ENCODE results near the gene LTF. TPM values are rescaled to one million over a fixed set of nuclear protein-coding genes. Genes with fewer than 3 reads are reported as not detected.
"Not testable (repeated sequence)": the region's sequence is repeated elsewhere in the genome, so short reads cannot be mapped to it uniquely, and the experiment has no call there.

Gene LTF
- total RNA-seq, 1 donor from 2014 or later: 1.7 TPM

DNA sequence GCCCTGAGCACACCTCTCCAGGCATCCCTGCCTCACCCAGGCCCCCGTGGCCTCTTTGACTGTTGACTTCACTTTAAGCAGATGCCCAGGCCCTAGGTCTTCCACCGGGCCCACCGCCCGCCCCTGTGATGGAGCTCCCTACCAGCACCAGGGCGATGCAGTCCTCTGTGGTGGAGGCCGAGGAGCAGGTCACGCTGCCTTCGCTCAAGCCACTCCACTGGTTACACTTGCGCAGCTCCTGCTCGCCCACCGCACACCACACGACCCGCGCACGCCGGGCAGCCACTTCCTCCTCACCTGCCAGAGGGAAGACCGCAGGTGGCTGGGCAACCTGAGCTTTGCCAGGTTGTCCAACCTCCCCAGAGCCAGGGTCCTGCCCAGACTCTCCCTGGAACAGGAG is 16.0 kb downstream of the LTF start:
- DNase-seq (ENCODE audit: low spot score): no peak
- no peak for ATAC-seq

DNA sequence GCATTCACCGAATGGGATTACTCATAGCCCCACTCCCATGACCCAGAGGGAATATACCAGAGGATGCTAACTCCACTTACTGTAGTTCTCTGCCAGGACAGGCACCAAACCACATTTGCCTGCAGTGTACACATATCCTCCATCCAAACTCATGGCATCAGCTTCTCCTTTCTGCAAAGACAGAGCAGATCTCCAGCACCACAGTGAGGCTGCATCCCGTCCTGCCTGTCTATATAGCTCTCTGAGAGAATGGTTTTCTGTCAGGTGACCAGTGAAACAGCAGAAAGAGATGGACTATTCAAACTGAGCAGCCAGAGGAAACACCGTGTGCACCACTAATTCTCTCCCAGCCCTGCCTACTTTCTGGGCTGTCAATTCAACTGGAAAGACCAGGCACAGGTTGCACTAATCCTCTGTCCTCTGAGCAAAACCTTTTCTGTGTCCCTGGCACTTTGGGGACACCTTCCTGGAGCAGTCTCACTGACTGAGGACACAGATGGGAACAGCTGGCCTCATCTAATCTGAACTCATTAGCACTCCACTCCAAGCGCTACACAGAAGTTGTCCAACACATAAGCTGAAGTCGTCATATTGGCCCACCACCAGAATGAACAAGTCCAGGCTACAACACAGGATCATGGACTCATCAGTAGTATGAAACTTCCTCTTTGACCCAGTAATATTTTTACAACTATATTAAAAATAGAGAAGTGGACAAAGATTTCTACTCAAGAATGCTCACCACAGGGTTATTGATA is 17.3 kb downstream of the LTF start:
- no peak for ATAC-seq
- DNase-seq (ENCODE audit: low spot score): no peak

DNA sequence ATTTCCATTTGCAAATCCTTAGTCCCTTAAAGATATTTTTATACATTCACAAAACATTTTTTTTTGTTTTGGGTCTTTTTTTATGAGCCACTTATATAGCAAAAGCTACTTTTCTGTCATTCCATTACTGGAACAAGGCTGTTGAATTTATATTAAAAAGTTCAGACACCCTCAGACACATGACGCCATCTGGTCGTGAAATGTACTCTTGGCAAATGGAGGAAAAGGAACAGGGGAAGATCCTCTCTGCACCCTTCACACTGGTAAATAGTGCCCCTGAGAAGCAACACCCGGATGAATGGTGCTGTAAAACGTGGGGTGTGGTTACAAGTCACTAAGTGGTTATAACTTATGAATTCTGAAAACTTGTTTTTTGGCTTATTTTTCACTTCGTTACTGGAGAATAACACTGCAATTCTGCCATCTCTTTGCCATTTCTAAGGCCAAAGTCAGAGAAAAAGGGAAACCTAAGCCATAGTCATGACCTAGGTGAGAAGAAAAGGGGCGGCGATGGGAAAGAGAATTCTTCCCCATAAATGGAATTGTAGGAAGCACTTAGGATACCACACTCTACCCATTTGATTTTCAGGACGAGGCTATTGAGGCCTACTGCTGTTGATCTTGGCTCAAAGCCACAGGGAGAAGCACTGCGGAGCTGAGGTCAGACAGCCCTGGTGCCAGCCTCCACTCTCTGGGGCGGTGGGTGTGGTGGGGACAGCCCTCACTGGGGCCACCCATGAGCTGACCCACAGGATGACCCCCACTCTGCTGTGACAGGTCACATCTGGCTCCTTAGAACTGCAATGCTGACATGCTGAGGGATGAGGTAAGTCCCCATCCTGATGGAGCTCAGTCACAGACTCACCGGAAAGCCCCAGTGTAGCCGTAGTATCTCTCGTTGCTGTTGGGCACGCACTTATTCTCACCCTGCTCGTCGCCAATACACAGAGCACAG is 21.9 kb downstream of the LTF start:
- ATAC-seq: peak; percentile 84

DNA sequence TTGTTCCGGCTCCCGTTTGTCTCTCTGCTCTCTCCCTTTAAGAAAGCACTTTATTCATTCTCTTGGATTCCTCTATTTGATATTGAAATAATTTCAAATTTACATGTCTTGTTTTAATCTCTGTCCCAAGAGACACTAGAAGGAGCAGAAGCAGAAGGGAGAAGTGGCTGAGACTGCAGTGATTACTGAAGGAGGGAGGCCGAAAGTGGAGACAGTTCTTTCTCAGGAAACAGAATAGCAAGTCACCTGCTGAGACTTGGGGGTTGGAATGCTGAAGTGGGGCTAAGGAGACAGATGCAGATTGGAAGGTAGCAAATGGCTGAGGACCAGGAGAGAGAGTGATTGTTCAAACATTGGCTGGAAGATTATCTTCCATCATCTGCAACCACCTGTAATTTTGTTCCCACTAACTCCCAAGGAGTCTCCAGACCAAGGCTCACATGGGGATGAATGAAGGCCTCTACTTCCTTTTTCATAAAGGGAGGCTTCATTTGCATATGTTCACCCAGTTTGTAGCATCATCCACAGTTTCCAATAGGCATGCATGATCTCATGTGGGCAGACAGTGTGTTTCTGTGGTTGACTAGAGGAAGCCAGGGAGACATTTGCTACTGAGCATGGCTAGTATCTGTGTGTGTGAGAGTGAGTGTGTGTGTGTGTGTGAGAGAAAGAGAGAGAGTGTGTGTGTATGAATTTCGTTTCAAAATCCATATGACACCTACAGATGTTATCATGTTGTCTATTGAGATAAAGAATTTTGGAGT is 24.0 kb downstream of the LTF start:
- DNase-seq (ENCODE audit: low spot score): no peak
- ATAC-seq: no peak

More for the DNA sequence above, 21.9 kb downstream of the LTF start:
- no peak for DNase-seq (ENCODE audit: low spot score)

DNA sequence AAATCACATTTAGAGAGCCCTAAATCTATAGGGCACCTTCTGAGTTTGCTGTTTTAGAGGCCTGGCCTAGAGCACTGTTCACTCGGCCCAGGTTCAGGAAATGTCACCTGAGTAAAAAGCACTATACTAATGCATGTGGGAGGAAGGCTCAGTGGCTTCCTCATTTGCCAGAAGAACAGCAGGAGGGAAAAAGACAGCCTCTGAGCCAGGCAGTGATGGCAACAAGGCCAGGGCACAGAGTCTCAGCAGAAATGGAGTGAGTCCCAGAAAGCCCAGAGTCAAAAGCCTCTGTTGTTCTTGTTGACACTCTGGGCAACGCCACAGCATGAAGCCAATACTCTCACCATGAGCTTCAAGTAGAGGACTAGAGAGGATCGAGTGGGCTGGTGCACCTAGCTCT is 25.9 kb downstream of the LTF start:
- no peak for DNase-seq (ENCODE audit: low spot score)
- ATAC-seq: no peak

DNA sequence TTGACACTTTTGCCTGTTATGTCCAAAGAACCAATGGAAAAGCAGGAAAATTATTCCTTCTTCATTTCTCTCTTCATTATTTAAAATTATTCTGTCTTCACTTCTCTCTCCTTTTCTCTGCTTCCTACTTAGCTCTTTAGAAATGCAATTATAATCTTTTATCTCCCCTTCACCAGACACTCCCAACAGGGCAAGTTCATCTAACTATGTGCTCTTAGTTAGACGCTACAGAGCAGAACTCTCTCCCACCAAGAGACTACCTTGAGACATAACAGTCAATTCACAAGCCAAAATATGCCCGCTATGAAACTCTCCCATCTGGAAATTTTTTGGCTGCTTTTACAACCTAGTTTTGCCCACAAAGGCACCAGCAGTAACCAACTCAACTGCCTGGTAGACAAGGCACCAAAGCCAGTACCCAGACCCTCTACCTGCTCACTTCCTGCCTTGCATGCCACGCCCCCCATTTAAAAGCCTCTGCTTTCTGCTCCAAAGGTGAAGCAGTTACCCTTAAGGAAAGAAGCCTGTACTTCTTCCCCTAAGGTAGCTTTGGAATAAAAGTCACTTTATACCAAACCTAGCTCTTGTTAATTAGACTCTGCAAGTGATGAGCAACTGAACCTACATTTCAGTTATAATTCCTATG is 29.5 kb downstream of the LTF start:
- ATAC-seq: no peak
- DNase-seq (ENCODE audit: low spot score): no peak

DNA sequence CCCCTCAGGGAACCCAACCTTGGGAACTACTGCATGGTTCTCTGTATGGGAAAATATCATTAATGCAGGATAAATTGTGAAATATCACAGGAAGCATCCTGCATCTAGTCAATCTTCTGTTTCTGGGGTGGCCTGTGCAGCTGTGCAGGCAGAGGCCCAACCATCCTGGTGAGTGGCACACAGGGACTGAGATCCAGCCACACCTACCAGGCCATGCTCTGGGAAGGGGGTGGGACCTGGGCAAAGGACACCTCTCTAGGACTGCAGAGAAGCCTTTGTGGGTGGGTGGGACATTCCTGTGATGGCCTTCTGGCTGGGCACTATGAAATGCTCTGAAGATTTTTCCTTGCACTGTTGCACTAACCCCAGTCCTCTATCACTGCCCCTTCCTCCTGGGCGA is 30.9 kb downstream of the LTF start:
- ATAC-seq: no peak
- no peak for DNase-seq (ENCODE audit: low spot score)

DNA sequence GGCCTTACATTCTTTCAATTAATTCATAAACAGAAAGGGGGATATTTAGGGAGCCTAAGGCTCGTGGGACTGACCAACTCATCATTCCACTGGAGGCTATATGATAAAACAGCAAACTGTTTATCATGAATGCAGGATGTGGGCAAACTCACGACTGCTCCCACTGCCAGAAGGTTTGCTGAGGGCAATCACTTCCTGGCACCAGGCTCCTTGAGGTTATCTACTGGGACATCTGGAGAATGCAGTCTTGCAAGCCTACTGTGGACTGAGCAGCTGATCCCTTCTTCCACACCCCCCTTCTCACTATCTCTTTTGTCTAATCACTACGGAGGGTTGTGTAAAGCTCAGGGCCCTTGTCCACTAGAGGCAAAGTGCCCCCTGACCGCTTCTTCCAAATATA is 31.6 kb downstream of the LTF start:
- ATAC-seq; DNase-seq (ENCODE audit: low spot score): not testable (repeated sequence)

DNA sequence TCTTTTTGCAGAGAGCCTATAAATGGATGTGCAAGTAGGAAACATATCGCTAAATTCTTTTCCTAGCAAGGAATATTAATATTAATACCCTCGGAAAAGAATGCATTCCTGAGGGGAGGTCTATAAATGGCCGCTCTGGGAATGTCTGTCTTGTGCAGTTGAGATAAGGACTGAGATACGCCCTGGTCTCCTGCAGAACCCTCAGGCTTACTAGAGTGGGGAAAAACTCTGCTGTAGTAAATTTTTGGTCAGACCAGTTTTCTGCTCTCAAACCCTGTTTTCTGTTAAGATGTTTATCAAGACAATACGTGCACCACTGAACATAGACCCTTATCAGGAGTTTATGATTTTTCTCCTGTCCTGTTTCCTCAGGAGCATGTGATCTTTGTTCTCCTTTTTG is 32.8 kb downstream of the LTF start:
- not testable (repeated sequence) for ATAC-seq; DNase-seq (ENCODE audit: low spot score)

DNA sequence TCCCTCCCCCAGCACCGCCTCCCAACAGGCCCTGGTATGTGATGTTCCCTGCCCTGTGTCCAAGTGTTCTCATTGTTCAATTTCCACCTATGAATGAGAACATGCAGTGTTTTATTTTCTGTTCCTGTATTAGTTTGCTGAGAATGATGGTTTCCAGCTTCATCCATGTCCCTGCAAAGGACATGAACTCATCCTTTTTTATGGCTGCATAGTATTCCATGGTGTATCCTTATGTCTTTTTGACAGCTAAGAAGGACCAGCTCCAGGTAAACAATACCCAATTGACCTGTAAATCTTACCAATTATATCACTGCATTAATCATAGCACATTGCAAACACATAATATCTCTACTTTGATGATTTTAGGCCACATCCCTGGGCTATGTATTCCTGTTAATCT is 33.8 kb downstream of the LTF start:
- not testable (repeated sequence) for ATAC-seq; DNase-seq (ENCODE audit: low spot score)

DNA sequence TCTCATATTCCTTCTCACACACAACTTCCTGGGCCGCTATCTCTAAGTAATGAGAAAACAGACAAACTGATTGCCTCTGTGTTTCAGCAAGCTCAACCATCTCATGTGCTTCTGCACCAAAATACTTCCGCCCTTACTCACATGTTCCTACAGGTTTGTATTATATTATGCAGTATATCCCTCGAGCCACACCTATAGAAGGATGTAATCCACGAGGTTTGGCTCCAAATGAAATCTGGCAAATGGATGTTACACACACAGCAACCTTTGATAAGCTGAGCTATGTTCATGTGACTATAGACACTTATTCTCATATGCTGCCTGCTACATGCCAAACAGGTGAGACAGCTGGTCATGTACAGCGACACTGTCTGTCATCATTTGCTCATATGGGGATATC is 35.0 kb downstream of the LTF start:
- ATAC-seq: no peak
- no peak for DNase-seq (ENCODE audit: low spot score)

DNA sequence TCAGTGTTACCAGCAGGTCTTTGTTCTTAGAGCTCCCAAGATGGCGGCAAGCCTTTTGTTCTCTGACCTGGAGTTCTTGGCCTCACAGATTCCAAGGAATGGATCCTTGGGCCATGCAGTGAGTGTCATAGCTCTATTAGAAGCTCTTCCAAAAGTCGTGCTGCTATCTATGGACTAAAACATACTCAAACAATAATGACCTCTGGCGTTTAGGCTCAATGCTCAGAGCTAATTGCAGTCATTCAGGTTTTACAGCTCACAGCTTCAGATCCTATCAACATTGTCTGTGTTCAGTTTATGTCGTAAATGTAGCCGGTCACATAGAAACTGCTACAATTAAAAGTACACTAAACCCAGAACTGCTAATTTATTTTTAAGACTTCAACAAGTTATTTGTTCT is 35.5 kb downstream of the LTF start:
- ATAC-seq: no peak
- no peak for DNase-seq (ENCODE audit: low spot score)

DNA sequence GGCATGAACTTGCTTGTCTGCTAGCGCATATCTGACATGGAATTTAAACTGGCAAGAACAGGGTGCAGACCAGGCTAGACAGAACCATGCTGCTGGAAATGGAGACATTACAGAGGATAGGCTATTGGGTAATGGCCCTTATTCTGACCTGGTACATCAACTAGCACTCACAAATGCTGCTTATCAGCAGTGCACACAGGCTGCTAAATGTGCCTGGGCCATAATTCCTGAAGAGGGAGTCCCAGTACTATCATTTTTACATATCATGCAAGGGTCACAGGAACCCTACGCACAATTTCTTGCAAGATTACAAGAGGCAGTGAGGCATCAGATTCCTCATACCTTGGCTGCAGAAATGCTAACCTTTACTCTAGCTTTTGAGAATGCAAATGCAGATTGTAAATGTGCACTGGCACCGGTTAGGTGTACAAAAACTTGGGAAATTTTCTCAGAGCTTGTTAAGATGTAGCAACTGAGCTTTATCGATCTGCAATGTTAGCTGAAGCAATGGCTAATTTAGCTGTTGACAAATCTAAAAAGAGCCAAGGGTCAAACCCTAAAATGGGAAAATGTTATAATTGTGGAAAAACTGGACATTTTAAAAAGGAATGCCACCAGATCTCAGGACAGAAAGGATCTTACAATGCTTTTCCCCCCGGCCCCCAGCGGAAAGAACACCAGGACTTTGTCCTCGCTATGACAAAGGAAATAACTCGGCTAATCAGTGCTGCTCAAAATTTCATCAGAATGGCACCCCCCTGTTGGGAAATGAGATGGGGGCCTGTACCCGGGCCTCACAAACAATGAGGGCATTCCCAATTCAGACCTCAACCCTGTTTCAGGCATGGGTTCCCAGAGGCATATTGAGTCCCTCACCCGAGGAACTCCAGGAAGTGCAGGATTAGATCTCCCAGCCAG is 36.5 kb downstream of the LTF start:
- DNase-seq (ENCODE audit: low spot score) (no peak), ATAC-seq (peak; percentile 91)

DNA sequence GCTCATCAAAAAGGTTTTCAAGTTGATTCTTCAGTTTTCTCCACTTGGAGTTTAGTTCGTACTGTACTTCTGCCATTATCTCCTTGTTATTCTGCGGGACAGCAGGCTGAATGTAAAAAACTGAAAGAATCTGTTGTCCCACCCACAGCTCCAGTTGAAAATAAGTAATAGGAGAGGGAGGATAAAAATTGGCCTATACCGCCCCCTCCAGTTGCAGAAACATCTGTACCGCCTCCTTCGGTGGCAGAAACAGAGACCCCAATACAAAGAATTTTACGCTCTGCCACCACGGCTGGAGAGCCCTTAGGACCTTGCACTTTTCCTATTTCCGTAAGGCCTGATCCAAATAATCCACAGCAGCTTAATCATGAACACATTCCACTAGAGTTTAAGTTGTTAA is 37.3 kb downstream of the LTF start:
- not testable (repeated sequence) for ATAC-seq

DNA sequence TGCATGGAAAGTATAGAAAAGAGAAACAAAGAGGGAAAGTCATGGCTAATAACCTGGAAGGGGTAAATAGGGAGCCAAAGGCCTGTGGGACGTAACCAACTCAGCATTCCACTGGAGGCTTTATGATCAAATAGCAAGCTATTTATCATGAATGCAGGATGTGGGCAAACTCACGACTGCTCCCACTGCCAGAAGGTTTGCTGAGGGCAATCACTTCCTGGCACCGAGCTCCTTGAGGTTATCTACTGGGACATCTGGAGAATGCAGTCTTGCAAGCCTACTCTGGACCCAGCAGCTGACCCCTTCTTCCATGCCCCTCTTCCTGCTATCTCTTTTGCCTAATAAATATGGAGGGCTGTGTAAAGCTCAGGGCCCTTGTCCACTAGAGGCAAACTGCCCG is 38.2 kb downstream of the LTF start:
- ATAC-seq; DNase-seq (ENCODE audit: low spot score): not testable (repeated sequence)

More for the DNA sequence above, 37.3 kb downstream of the LTF start:
- not testable (repeated sequence) for DNase-seq (ENCODE audit: low spot score)

DNA sequence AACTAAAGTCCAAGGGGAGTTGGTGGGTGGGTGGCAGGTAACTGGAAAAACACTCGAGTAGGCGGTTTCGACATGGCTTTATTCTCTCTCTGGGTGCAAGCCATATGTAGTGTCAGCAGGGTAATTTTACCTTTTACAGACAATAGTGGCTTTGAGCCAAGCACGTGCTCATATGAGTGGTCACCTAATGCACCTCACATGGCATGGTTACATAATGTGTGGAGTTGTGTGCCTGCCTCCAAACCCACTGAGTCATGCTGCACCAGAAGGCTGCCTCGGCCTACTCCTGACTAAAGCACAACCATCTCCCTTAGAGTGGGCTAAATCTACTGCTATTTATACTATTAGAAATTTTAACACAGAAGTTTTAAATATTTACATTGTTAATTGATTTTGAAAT is 41.1 kb downstream of the LTF start:
- DNase-seq (ENCODE audit: low spot score): no peak
- no peak for ATAC-seq

DNA sequence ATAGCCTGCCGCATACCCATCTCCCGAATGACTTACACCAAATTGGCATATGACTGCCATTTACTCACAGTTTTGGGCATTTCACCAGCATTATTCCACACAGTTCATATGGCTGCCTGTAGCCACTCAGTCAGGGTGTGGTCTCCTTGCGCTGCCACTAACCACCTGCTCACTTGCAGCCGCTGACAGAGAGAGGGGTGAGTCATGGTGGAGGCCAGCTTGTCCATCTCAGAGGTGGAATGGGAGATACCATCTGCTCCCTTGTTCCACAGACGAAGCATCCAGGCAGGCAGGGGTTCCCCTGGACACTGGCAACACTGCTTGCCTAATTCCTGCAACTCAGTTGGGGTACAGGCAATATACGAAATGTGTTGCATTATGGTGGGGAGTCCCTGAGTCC is 42.1 kb downstream of the LTF start:
- ATAC-seq: no peak
- no peak for DNase-seq (ENCODE audit: low spot score)

DNA sequence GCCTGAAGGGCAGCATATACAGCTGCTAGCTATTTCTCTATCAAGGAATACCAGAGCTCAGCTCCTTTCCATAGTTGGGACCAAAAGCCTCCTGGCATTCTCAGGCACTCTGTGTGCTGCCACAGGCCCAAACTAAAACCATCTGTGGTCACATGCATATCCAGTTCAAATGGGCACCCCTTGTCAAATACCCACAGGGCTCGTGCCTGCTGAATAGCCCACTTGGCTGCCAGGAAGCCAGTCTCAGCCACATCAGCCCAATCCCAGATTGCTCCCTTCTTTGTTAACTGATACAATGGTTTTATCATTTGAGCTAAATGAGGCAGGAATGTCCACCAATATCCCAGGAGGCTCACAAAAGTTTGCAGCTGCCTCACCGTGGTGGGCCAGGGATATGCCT is 43.8 kb downstream of the LTF start:
- ATAC-seq (no peak), DNase-seq (ENCODE audit: low spot score) (no peak)

DNA sequence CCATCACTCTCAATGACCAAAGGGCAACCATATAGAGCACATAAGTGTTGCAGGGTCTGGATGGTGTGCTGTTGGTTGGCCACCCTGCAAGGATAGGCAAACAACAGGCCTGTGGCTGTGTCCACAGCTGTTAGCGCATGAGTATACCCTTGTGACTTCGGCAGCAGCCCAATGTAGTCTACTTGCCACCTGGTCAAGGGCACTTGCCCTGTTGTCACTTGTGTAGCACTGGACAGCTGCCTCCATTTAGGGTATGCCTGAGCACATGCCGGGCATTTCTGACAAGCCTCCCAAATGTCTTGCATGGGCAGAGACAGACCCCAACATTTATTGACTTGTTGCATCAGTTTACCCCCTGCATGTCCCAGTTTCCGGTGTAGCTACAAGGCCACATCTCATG is 44.9 kb downstream of the LTF start:
- DNase-seq (ENCODE audit: low spot score): no peak
- no peak for ATAC-seq

All from left lobe of liver (tissue), 2 donors.